Measurements from ENCODE around the gene RPL4. TPM values are rescaled to one million over a fixed set of nuclear protein-coding genes. Genes with fewer than 3 reads are reported as not detected.
"Not testable (repeated sequence)": the region's sequence is repeated elsewhere in the genome, so short reads cannot be mapped to it uniquely, and the experiment has no call there.

Gene RPL4
- total and polyA plus RNA-seq, 2 donors from 2014 or later: 1,774 to 2,001 TPM

DNA sequence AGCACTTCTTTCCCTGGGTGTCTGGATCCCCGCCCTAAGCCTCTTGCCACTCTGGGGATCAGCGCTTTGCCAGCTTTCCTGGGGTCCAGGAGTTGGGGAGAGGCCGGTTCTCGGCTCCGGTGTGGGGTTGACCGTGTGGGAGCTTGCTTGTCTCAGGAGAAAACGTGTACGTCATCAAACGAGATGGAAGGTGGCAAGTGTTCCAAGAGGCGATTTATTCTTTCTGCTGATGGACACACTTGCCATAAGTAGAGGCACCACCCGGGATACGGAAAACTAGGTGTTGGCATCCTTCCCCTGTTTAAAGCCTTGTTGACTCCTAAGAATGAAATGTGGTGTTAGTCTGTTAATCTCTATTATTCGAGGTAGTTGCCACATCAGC is 766 bp upstream of the RPL4 start:
- intact Hi-C loops (cut with DNase I): no loop called here
- Histone ChIP-seq H3K4me3 (ENCODE audit: low read length in 3 of 3) (peak overlapping the region; percentile 95 to 98 (median 97)), H3K4me1 (ENCODE audit: control insufficient read depth in 2 of 3, insufficient read depth in 2 of 3, low read depth in 1 of 3, low read length in 3 of 3) (peaks cover 3 to 7% (median 5%) of the 10 kb centered on the region in 3 donors), H3K27ac (ENCODE audit: low read depth in 2 of 2, low read length in 2 of 2) (peak overlapping the region in 1 of 2 donors; percentile 93), H3K9me3 (ENCODE audit: control insufficient read depth in 2 of 3, insufficient read depth in 1 of 3, low read length in 3 of 3) (no peaks in the 10 kb centered on the region), H3K36me3 (ENCODE audit: control insufficient read depth in 2 of 3, insufficient read depth in 3 of 3, low read length in 3 of 3) (peaks cover 3 to 21% (median 16%) of the 10 kb centered on the region in 3 donors), H3K9ac (ENCODE audit: low read length in 3 of 3) (peak overlapping the region; percentile 77 to 96 (median 95)), H3K27me3 (ENCODE audit: control insufficient read depth, insufficient read depth, low read length) (no peaks in the 10 kb centered on the region)
- FAIRE-seq (no peak), DNase-seq (no peak)
- TF ChIP-seq, protein P1, sequence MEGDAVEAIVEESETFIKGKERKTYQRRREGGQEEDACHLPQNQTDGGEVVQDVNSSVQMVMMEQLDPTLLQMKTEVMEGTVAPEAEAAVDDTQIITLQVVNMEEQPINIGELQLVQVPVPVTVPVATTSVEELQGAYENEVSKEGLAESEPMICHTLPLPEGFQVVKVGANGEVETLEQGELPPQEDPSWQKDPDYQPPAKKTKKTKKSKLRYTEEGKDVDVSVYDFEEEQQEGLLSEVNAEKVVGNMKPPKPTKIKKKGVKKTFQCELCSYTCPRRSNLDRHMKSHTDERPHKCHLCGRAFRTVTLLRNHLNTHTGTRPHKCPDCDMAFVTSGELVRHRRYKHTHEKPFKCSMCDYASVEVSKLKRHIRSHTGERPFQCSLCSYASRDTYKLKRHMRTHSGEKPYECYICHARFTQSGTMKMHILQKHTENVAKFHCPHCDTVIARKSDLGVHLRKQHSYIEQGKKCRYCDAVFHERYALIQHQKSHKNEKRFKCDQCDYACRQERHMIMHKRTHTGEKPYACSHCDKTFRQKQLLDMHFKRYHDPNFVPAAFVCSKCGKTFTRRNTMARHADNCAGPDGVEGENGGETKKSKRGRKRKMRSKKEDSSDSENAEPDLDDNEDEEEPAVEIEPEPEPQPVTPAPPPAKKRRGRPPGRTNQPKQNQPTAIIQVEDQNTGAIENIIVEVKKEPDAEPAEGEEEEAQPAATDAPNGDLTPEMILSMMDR (IDR thresholded peaks at IDR 0.05; ENCODE audit: borderline replicate concordance, extremely low read depth, insufficient read depth): no peak

DNA sequence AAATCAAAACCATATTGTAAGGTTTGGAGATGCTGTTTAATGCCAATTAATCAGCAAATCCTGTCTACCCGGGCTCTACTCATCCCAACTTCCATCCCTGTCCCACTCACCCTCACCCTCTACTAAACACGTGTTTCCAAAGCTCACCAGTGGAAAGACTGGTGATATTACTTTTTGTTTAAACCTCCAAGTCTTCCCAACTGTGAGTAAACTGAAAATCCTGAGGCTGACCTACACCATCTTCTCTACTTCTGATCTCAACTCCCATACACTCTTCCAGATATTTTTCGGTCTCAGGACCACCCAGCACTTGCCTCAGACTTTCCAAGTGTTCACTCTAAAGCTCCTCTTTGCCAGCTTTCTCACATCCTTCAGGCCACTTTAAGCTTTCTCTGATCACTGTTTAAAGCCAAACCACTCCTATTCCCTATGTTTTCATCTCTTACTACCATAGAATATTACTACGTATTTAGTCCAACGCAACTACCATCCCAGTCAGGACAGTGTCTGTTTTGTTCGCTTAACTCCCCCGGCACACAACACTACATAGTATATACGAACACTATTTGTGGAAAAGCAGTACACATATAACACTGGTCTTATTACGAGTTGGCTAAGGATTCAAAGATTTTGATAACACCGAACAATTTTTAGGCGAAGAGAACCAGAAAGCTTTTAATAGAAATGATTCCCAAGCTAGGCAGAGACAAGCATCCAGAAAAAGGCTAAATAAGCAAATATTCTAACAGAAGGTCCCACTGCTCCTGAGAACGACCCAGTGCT is 684 bp downstream of the RPL4 start:
- H3K4me1 ChIP-seq (ENCODE audit: control insufficient read depth in 2 of 3, insufficient read depth in 2 of 3, low read depth in 1 of 3, low read length in 3 of 3): peaks cover 3 to 7% (median 5%) of the 10 kb centered on the region in 3 donors
- intact Hi-C loops (cut with DNase I): no loop called here
- no peak for DNase-seq

DNA sequence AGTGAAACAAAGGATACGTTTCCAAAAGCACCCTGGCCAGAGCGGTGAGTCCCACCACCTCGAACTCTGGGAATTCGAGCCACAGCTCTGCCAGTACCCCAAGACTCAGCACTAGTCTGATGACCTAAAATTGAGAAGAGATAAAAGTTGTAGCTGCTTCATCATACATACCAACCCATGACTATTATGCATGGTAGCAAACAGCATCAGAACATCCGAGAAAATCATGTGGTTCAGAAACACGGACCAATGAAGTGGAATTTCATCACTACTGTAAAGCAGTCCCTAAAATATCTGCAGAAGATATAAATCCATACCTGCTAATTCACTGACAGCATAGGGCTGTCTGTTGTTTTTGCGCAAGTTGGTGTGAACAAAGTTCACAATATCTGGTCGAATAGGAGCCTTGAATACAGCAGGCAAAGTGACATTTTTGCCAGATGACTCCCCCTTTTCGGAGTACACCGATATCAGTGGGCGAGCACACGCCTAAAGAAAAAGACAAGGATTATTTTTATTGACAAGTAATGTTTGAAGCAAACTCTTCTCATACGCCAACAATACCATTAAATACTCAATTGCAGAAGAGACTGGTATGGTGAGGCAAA is 1.5 kb downstream of the RPL4 start:
- peaks cover 3 to 13% (median 6%) of the 10 kb centered on the region in 3 donors for H3K4me1 ChIP-seq (ENCODE audit: control insufficient read depth in 2 of 3, insufficient read depth in 2 of 3, low read depth in 1 of 3, low read length in 3 of 3)
- H3K9ac ChIP-seq (ENCODE audit: low read length in 3 of 3): peak overlapping the region; percentile 95 to 96 (median 95)
- DNase-seq; H3K27ac ChIP-seq (ENCODE audit: low read depth in 2 of 2, low read length in 2 of 2); FAIRE-seq; intact Hi-C loops (cut with DNase I); H3K9me3 ChIP-seq (ENCODE audit: control insufficient read depth in 2 of 3, insufficient read depth in 1 of 3, low read length in 3 of 3); H3K27me3 ChIP-seq (ENCODE audit: control insufficient read depth, insufficient read depth, low read length): not testable (repeated sequence)
- peak overlapping the region; percentile 95 to 98 (median 97) for H3K4me3 ChIP-seq (ENCODE audit: low read length in 3 of 3)
- peaks cover 10 to 43% (median 31%) of the 10 kb centered on the region in 3 donors for H3K36me3 ChIP-seq (ENCODE audit: control insufficient read depth in 2 of 3, insufficient read depth in 3 of 3, low read length in 3 of 3)

More for the DNA sequence above, 684 bp downstream of the RPL4 start:
- TF ChIP-seq, protein P1 (IDR thresholded peaks at IDR 0.05; ENCODE audit: borderline replicate concordance, extremely low read depth, insufficient read depth): no peak
- H3K4me3 ChIP-seq (ENCODE audit: low read length in 3 of 3): peak overlapping the region; percentile 95 to 98 (median 97)
- FAIRE-seq: no peak
- peak overlapping the region; percentile 95 to 96 (median 95) for H3K9ac ChIP-seq (ENCODE audit: low read length in 3 of 3)
- peaks cover 6 to 34% (median 27%) of the 10 kb centered on the region in 3 donors for H3K36me3 ChIP-seq (ENCODE audit: control insufficient read depth in 2 of 3, insufficient read depth in 3 of 3, low read length in 3 of 3)
- no peaks in the 10 kb centered on the region for H3K9me3 ChIP-seq (ENCODE audit: control insufficient read depth in 2 of 3, insufficient read depth in 1 of 3, low read length in 3 of 3)
- no peaks in the 10 kb centered on the region for H3K27me3 ChIP-seq (ENCODE audit: control insufficient read depth, insufficient read depth, low read length)
- H3K27ac ChIP-seq (ENCODE audit: low read depth in 2 of 2, low read length in 2 of 2): peak overlapping the region; percentile 93 to 98

DNA sequence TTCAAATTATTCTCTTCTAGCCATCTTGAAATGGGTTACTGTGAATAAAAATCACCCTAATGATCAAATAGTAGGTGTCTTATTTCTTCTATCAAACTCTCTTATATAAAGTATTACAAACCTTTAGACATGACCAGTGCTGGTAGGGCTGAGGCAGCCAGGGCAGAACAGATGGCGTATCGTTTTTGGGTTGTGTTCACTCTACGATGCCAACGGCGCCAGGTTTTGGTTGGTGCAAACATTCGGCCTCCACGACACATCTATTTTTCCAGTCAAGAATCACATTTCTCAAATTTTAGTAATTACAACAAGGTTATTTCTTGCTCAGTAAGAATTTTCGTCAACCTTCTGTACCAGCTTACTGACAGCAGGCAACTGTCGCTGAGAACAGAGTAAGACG is 2.2 kb downstream of the RPL4 start:
- TF ChIP-seq, protein P1 (IDR thresholded peaks at IDR 0.05; ENCODE audit: borderline replicate concordance, extremely low read depth, insufficient read depth): no peak
- Histone ChIP-seq H3K36me3 (ENCODE audit: control insufficient read depth in 2 of 3, insufficient read depth in 3 of 3, low read length in 3 of 3) (peaks cover 11 to 46% (median 31%) of the 10 kb centered on the region in 3 donors), H3K4me1 (ENCODE audit: control insufficient read depth in 2 of 3, insufficient read depth in 2 of 3, low read depth in 1 of 3, low read length in 3 of 3) (peaks cover 3 to 17% (median 7%) of the 10 kb centered on the region in 3 donors), H3K4me3 (ENCODE audit: low read length in 3 of 3) (no peak overlapping the region), H3K9me3 (ENCODE audit: control insufficient read depth in 2 of 3, insufficient read depth in 1 of 3, low read length in 3 of 3) (no peaks in the 10 kb centered on the region), H3K27ac (ENCODE audit: low read depth in 2 of 2, low read length in 2 of 2) (no peak overlapping the region), H3K9ac (ENCODE audit: low read length in 3 of 3) (no peak overlapping the region), H3K27me3 (ENCODE audit: control insufficient read depth, insufficient read depth, low read length) (no peaks in the 10 kb centered on the region)
- intact Hi-C loops (cut with DNase I): no loop called here
- no peak for DNase-seq
- no peak for FAIRE-seq

DNA sequence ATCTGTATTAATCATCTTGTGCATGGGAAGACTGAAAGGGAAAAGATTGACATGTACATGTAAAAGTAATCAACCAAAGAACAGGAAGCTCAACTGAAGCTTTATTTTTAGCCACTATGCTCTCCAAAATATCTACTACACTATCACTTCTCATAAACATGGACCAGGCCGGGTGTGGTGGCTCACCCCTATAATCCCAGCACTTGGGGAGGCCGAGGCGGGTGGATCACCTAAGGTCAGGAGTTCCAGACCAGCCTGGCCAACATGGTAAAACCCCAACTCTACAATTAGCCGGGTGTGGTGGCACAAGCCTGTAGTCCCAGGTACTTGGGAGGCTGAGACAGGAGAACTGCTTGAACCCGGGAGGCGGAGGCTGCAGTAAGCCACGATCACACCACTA is 4.3 kb downstream of the RPL4 start:
- H3K4me3 ChIP-seq (ENCODE audit: low read length in 3 of 3); FAIRE-seq; H3K27ac ChIP-seq (ENCODE audit: low read depth in 2 of 2, low read length in 2 of 2); H3K27me3 ChIP-seq (ENCODE audit: control insufficient read depth, insufficient read depth, low read length); H3K9me3 ChIP-seq (ENCODE audit: control insufficient read depth in 2 of 3, insufficient read depth in 1 of 3, low read length in 3 of 3); intact Hi-C loops (cut with DNase I); DNase-seq; H3K9ac ChIP-seq (ENCODE audit: low read length in 3 of 3): not testable (repeated sequence)
- peaks cover 11 to 46% (median 31%) of the 10 kb centered on the region in 3 donors for H3K36me3 ChIP-seq (ENCODE audit: control insufficient read depth in 2 of 3, insufficient read depth in 3 of 3, low read length in 3 of 3)
- peaks cover 3 to 17% (median 12%) of the 10 kb centered on the region in 3 donors for H3K4me1 ChIP-seq (ENCODE audit: control insufficient read depth in 2 of 3, insufficient read depth in 2 of 3, low read depth in 1 of 3, low read length in 3 of 3)

Measured in kidney (tissue), 14 donors.